GM19324 (cell line): Measurements from ENCODE around the gene SERF2.
"Not testable (repeated sequence)": the region's sequence is repeated elsewhere in the genome, so short reads cannot be mapped to it uniquely, and the experiment has no call there.

Experiments
- ATAC-seq: cut with Tn5 transposase; IDR thresholded peaks from one replicate; pipeline ENCODE4 v1.9.1; 2021; ENCODE audit warnings: mild to moderate bottlenecking, moderate library complexity; ENCODE audit not compliant: unreplicated experiment, low FRiP score

SERF2 gene

GRCh38 chr15:43792761-43793476, 799 bp downstream of the SERF2 start:
- peak; percentile 23 for ATAC-seq

GRCh38 chr15:43793647-43794046, 1.5 kb downstream of the SERF2 start:
- ATAC-seq: no peak

- no peak for ATAC-seq
These were observed 2.3 kb downstream of the SERF2 start for GRCh38 chr15:43794269-43795037.

GRCh38 chr15:43795197-43795596, 3.1 kb downstream of the SERF2 start:
- ATAC-seq: no peak

GRCh38 chr15:43795997-43796396, 3.9 kb downstream of the SERF2 start:
- no peak for ATAC-seq

- ATAC-seq: no peak
These were observed 4.4 kb downstream of the SERF2 start for GRCh38 chr15:43796566-43796965.

- ATAC-seq: no peak
These were observed 7.3 kb downstream of the SERF2 start for GRCh38 chr15:43799209-43799944.

- ATAC-seq: no peak
These were observed 7.8 kb downstream of the SERF2 start, which contains the start of gene SERINC4 for GRCh38 chr15:43799945-43800285. Gene SERINC4, minus strand, starts transcription at chr15:43800220. Its CDS starts 234 bp downstream, at chr15:43799986.

GRCh38 chr15:43800286-43801141, 8.4 kb downstream of the SERF2 start, which contains the start of gene HYPK:
Gene HYPK, plus strand, starts transcription at chr15:43800599. Its CDS starts 24 bp downstream, at chr15:43800623.
- peak; percentile 84 for ATAC-seq

GRCh38 chr15:43802676-43803075, 10.6 kb downstream of the SERF2 start:
- ATAC-seq: not testable (repeated sequence)

- no peak for ATAC-seq
These were observed 16.4 kb downstream of the SERF2 start for GRCh38 chr15:43808435-43808950.

- ATAC-seq: no peak
These were observed 17.0 kb downstream of the SERF2 start for GRCh38 chr15:43808960-43809678.

GRCh38 chr15:43815064-43815463, 22.9 kb downstream of the SERF2 start:
- not testable (repeated sequence) for ATAC-seq

- ATAC-seq: no peak
These were observed 29.4 kb downstream of the SERF2 start for GRCh38 chr15:43821505-43821904.

- ATAC-seq: peak; percentile 78
These were observed 32.5 kb downstream of the SERF2 start, which contains the start of gene MFAP1 for GRCh38 chr15:43824302-43825246. Gene MFAP1, minus strand, starts transcription at chr15:43824690. Its CDS starts 121 bp downstream, at chr15:43824569.

- not testable (repeated sequence) for ATAC-seq
These were observed 33.2 kb downstream of the SERF2 start for GRCh38 chr15:43825305-43825704.

- no peak for ATAC-seq
These were observed 33.9 kb downstream of the SERF2 start for GRCh38 chr15:43826029-43826507.
